Astrocyte (in vitro differentiated cells and primary cell): ENCODE measurements around the gene FBN3.

Experiments used
- CTCF ChIP-seq: IDR thresholded peaks from 2 replicates; pipeline ENCODE4 v1.5.1; 2011; ENCODE audit warnings: low read depth, mild to moderate bottlenecking, inconsistent platforms, low read length, moderate library complexity; ENCODE audit not compliant: insufficient read depth
- EZH2 ChIP-seq: IDR thresholded peaks from 2 replicates; pipeline ENCODE4 v1.6.1; 2012; ENCODE audit warnings: mild to moderate bottlenecking, low read length, inconsistent platforms; ENCODE audit not compliant: insufficient read depth

GRCh38 chr19:8161135-8161646 is 11.8 kb upstream of the FBN3 start:
- TF ChIP-seq CTCF, result no peak
- no peak for TF ChIP-seq EZH2
